ENCODE data around the gene USP15. TPM values are rescaled to one million over a fixed set of nuclear protein-coding genes. Genes with fewer than 3 reads are reported as not detected.
A peak's percentile ranks its signal among the peaks of the same experiment; 100 is the strongest.
"Not testable (repeated sequence)": the region's sequence is repeated elsewhere in the genome, so short reads cannot be mapped to it uniquely, and the experiment has no call there.

The USP15 gene
- total RNA-seq, 1 donor from 2014 or later, result 98.7 TPM

- DNase-seq (ENCODE audit: low spot score), result no peak
Measured at GRCh38 chr12:62319058-62319457, 58.9 kb downstream of the USP15 start.

- DNase-seq (ENCODE audit: low spot score), result no peak
Measured at GRCh38 chr12:62320054-62320453, 59.9 kb downstream of the USP15 start.

GRCh38 chr12:62323386-62323785 is 63.2 kb downstream of the USP15 start:
- no peak for DNase-seq (ENCODE audit: low spot score)

GRCh38 chr12:62328296-62328921 is 68.2 kb downstream of the USP15 start:
- peak; percentile 15 for DNase-seq (ENCODE audit: low spot score)

- DNase-seq (ENCODE audit: low spot score), result no peak
Measured at GRCh38 chr12:62331306-62331705, 71.1 kb downstream of the USP15 start.

- no peak for DNase-seq (ENCODE audit: low spot score)
Measured at GRCh38 chr12:62332598-62332997, 72.4 kb downstream of the USP15 start.

GRCh38 chr12:62335057-62335456 is 74.9 kb downstream of the USP15 start:
- DNase-seq (ENCODE audit: low spot score), result no peak

GRCh38 chr12:62335796-62336195 is 75.6 kb downstream of the USP15 start:
- DNase-seq (ENCODE audit: low spot score), result no peak

GRCh38 chr12:62337643-62338042 is 77.4 kb downstream of the USP15 start:
- not testable (repeated sequence) for DNase-seq (ENCODE audit: low spot score)

- DNase-seq (ENCODE audit: low spot score), result not testable (repeated sequence)
Measured at GRCh38 chr12:62342614-62343303, 82.6 kb downstream of the USP15 start.

GRCh38 chr12:62343304-62344120 is 83.3 kb downstream of the USP15 start:
- not testable (repeated sequence) for DNase-seq (ENCODE audit: low spot score)

GRCh38 chr12:62344731-62345556 is 84.7 kb downstream of the USP15 start:
- DNase-seq (ENCODE audit: low spot score), result not testable (repeated sequence)

GRCh38 chr12:62345667-62346066 is 85.5 kb downstream of the USP15 start:
- DNase-seq (ENCODE audit: low spot score), result no peak

- DNase-seq (ENCODE audit: low spot score), result no peak
Measured at GRCh38 chr12:62346817-62347216, 86.6 kb downstream of the USP15 start.

- DNase-seq (ENCODE audit: low spot score), result no peak
Measured at GRCh38 chr12:62347922-62348650, 87.9 kb downstream of the USP15 start.

GRCh38 chr12:62350554-62350953 is 90.3 kb downstream of the USP15 start:
- DNase-seq (ENCODE audit: low spot score), result no peak

- DNase-seq (ENCODE audit: low spot score), result no peak
Measured at GRCh38 chr12:62351326-62351725, 91.1 kb downstream of the USP15 start.

GRCh38 chr12:62361048-62361447 is 100.8 kb downstream of the USP15 start:
- DNase-seq (ENCODE audit: low spot score), result peak; percentile 8

GRCh38 chr12:62363506-62363905 is 103.3 kb downstream of the USP15 start:
- no peak for DNase-seq (ENCODE audit: low spot score)

- not testable (repeated sequence) for DNase-seq (ENCODE audit: low spot score)
Measured at GRCh38 chr12:62364697-62365096, 104.5 kb downstream of the USP15 start.

GRCh38 chr12:62365846-62366245 is 105.6 kb downstream of the USP15 start:
- not testable (repeated sequence) for DNase-seq (ENCODE audit: low spot score)

Measured in umbilical cord (tissue), 2 donors.